ENCODE results near the gene NOL9.
A peak's percentile ranks its signal among the peaks of the same experiment; 100 is the strongest.

The NOL9 gene

GRCh38 chr1:6506210-6507036, 47.9 kb downstream of the NOL9 start:
- Histone ChIP-seq H3K9me3 (ENCODE audit: control insufficient read depth, low read length) (no peaks in the 10 kb centered on the region), H4K8ac (ENCODE audit: low read length) (no peak overlapping the region), H2BK15ac (ENCODE audit: low read depth, poor library complexity, severe bottlenecking) (no peak overlapping the region), H3K23ac (ENCODE audit: low read length in 2 of 2) (no peak overlapping the region), H2BK5ac (ENCODE audit: low read depth, low read length, poor library complexity, severe bottlenecking) (no peak overlapping the region), H3K27ac (ENCODE audit: low read length, poor library complexity, severe bottlenecking) (no peak overlapping the region), H2AFZ (ENCODE audit: low read depth, low read length) (no peak overlapping the region), H2BK12ac (ENCODE audit: low read length in 2 of 2) (no peak overlapping the region), H3K36me3 (ENCODE audit: control insufficient read depth in 1 of 2, insufficient read depth in 2 of 2, low read depth in 1 of 2, low read length in 2 of 2) (no peaks in the 10 kb centered on the region), H3K27me3 (ENCODE audit: control insufficient read depth in 1 of 2, insufficient read depth in 1 of 2, low read length in 2 of 2) (peaks cover 0 to 34% of the 10 kb centered on the region in 2 experiments), H3K79me1 (replicated peaks; ENCODE audit: low read length, poor library complexity, severe bottlenecking) (no peaks in the 10 kb centered on the region), H3K4me2 (ENCODE audit: low read length, poor library complexity, severe bottlenecking) (no peak overlapping the region), H3K18ac (ENCODE audit: low read depth in 1 of 2, low read length in 2 of 2) (no peak overlapping the region), H3K4me1 (ENCODE audit: control insufficient read depth, insufficient read depth, low read depth, low read length) (peaks cover 8% of the 10 kb centered on the region), H3K4ac (ENCODE audit: low read depth in 1 of 2, low read length in 2 of 2) (no peak overlapping the region), H3K4me3 (ENCODE audit: insufficient read depth in 1 of 2, low read depth in 1 of 2, low read length in 2 of 2) (no peak overlapping the region), H3K14ac (ENCODE audit: low read length in 2 of 2) (no peak overlapping the region), H4K91ac (ENCODE audit: low read length) (no peak overlapping the region), H2AK5ac (ENCODE audit: low read length, severe bottlenecking) (no peak overlapping the region), H3K9ac (ENCODE audit: low read length) (no peak overlapping the region), H2BK120ac (ENCODE audit: low read depth, low read length) (no peak overlapping the region)
- WGBS = 77% methylated on average over 29 of the region's 31 CpGs
- DNase-seq = no peak

GRCh38 chr1:6505367-6506209, 48.7 kb downstream of the NOL9 start:
- H4K8ac ChIP-seq (ENCODE audit: low read length) = no peak overlapping the region
- peaks cover 0 to 41% of the 10 kb centered on the region in 2 experiments for H3K27me3 ChIP-seq (ENCODE audit: control insufficient read depth in 1 of 2, insufficient read depth in 1 of 2, low read length in 2 of 2)
- 91% methylated on average over 31 of the region's 31 CpGs for WGBS
- no peak overlapping the region for H2BK12ac ChIP-seq (ENCODE audit: low read length in 2 of 2)
- no peak overlapping the region for H3K4me3 ChIP-seq (ENCODE audit: insufficient read depth in 1 of 2, low read depth in 1 of 2, low read length in 2 of 2)
- H3K4me2 ChIP-seq (ENCODE audit: low read length, poor library complexity, severe bottlenecking) = no peak overlapping the region
- no peak overlapping the region for H2AFZ ChIP-seq (ENCODE audit: low read depth, low read length)
- no peak overlapping the region for H3K27ac ChIP-seq (ENCODE audit: low read length, poor library complexity, severe bottlenecking)
- no peak overlapping the region for H2AK5ac ChIP-seq (ENCODE audit: low read length, severe bottlenecking)
- H2BK120ac ChIP-seq (ENCODE audit: low read depth, low read length) = no peak overlapping the region
- no peaks in the 10 kb centered on the region for H3K9me3 ChIP-seq (ENCODE audit: control insufficient read depth, low read length)
- H2BK5ac ChIP-seq (ENCODE audit: low read depth, low read length, poor library complexity, severe bottlenecking) = no peak overlapping the region
- no peak overlapping the region for H3K18ac ChIP-seq (ENCODE audit: low read depth in 1 of 2, low read length in 2 of 2)
- H3K36me3 ChIP-seq (ENCODE audit: control insufficient read depth in 1 of 2, insufficient read depth in 2 of 2, low read depth in 1 of 2, low read length in 2 of 2) = no peaks in the 10 kb centered on the region
- H3K4me1 ChIP-seq (ENCODE audit: control insufficient read depth, insufficient read depth, low read depth, low read length) = peaks cover 8% of the 10 kb centered on the region
- no peak overlapping the region for H3K4ac ChIP-seq (ENCODE audit: low read depth in 1 of 2, low read length in 2 of 2)
- DNase-seq = no peak
- H3K14ac ChIP-seq (ENCODE audit: low read length in 2 of 2) = peak overlapping the region in 1 of 2 experiments; percentile 31
- H2BK15ac ChIP-seq (ENCODE audit: low read depth, poor library complexity, severe bottlenecking) = no peak overlapping the region
- no peak overlapping the region for H3K9ac ChIP-seq (ENCODE audit: low read length)
- H4K91ac ChIP-seq (ENCODE audit: low read length) = no peak overlapping the region
- no peaks in the 10 kb centered on the region for H3K79me1 ChIP-seq (replicated peaks; ENCODE audit: low read length, poor library complexity, severe bottlenecking)
- H3K23ac ChIP-seq (ENCODE audit: low read length in 2 of 2) = no peak overlapping the region

GRCh38 chr1:6504887-6505286, 49.4 kb downstream of the NOL9 start:
- H3K27me3 ChIP-seq (ENCODE audit: control insufficient read depth in 1 of 2, insufficient read depth in 1 of 2, low read length in 2 of 2) = peaks cover 0 to 43% of the 10 kb centered on the region in 2 experiments
- WGBS = 96% methylated on average over 15 of the region's 15 CpGs

More at GRCh38 chr1:6504887-6505286, 49.4 kb downstream of the NOL9 start:
- no peak overlapping the region for H3K14ac ChIP-seq (ENCODE audit: low read length in 2 of 2)
- peaks cover 8% of the 10 kb centered on the region for H3K4me1 ChIP-seq (ENCODE audit: control insufficient read depth, insufficient read depth, low read depth, low read length)
- no peak overlapping the region for H4K91ac ChIP-seq (ENCODE audit: low read length)
- no peak overlapping the region for H3K4me2 ChIP-seq (ENCODE audit: low read length, poor library complexity, severe bottlenecking)
- no peak overlapping the region for H3K23ac ChIP-seq (ENCODE audit: low read length in 2 of 2)
- H3K4ac ChIP-seq (ENCODE audit: low read depth in 1 of 2, low read length in 2 of 2) = no peak overlapping the region
- H3K27ac ChIP-seq (ENCODE audit: low read length, poor library complexity, severe bottlenecking) = no peak overlapping the region
- no peak overlapping the region for H2BK120ac ChIP-seq (ENCODE audit: low read depth, low read length)
- H3K9ac ChIP-seq (ENCODE audit: low read length) = no peak overlapping the region
- no peak overlapping the region for H3K4me3 ChIP-seq (ENCODE audit: insufficient read depth in 1 of 2, low read depth in 1 of 2, low read length in 2 of 2)
- H2AK5ac ChIP-seq (ENCODE audit: low read length, severe bottlenecking) = no peak overlapping the region
- H3K79me1 ChIP-seq (replicated peaks; ENCODE audit: low read length, poor library complexity, severe bottlenecking) = no peaks in the 10 kb centered on the region
- H4K8ac ChIP-seq (ENCODE audit: low read length) = no peak overlapping the region
- no peaks in the 10 kb centered on the region for H3K36me3 ChIP-seq (ENCODE audit: control insufficient read depth in 1 of 2, insufficient read depth in 2 of 2, low read depth in 1 of 2, low read length in 2 of 2)
- H3K18ac ChIP-seq (ENCODE audit: low read depth in 1 of 2, low read length in 2 of 2) = no peak overlapping the region
- H3K9me3 ChIP-seq (ENCODE audit: control insufficient read depth, low read length) = no peaks in the 10 kb centered on the region
- H2BK12ac ChIP-seq (ENCODE audit: low read length in 2 of 2) = no peak overlapping the region
- no peak for DNase-seq
- no peak overlapping the region for H2BK5ac ChIP-seq (ENCODE audit: low read depth, low read length, poor library complexity, severe bottlenecking)
- no peak overlapping the region for H2BK15ac ChIP-seq (ENCODE audit: low read depth, poor library complexity, severe bottlenecking)
- no peak overlapping the region for H2AFZ ChIP-seq (ENCODE audit: low read depth, low read length)
